Thymus (tissue), 11 donors: Measurements from ENCODE around the gene SEC14L3. TPM values are rescaled to one million over a fixed set of nuclear protein-coding genes. Genes with fewer than 3 reads are reported as not detected.

Source experiments
- DNase-seq, 9 donors: peaks; one replicate each; pipeline ENCODE4 v3.0.0-alpha.2; 2013; ENCODE audit warnings: low spot score in 9 of 9, low read depth in 6 of 9, missing footprints in 1 of 9
- H3K27ac ChIP-seq, 2 donors: one replicate each; pipeline ENCODE4 v1.5.1; 2013; ENCODE audit warnings: control low read depth in 1 of 2, low read depth in 1 of 2, low read length in 1 of 2, mild to moderate bottlenecking in 1 of 2, moderate library complexity in 1 of 2
- H3K27me3 ChIP-seq, 2 donors: one replicate each; pipeline ENCODE4 v1.5.1; 2013; ENCODE audit warnings: low read length in 1 of 2; ENCODE audit not compliant: control insufficient read depth in 2 of 2, insufficient read depth in 1 of 2
- H3K36me3 ChIP-seq, 2 donors: one replicate each; pipeline ENCODE4 v1.5.1; 2013; ENCODE audit warnings: low read length in 1 of 2, mild to moderate bottlenecking in 1 of 2, moderate library complexity in 1 of 2; ENCODE audit not compliant: control insufficient read depth in 2 of 2, insufficient read depth in 2 of 2
- H3K4me1 ChIP-seq, 2 donors: one replicate each; pipeline ENCODE4 v1.5.1; 2013; ENCODE audit warnings: low read length in 2 of 2; ENCODE audit not compliant: control insufficient read depth in 2 of 2, insufficient read depth in 2 of 2
- H3K4me3 ChIP-seq, 2 donors: one replicate each; pipeline ENCODE4 v1.5.1; 2013; ENCODE audit warnings: low read length in 2 of 2, control low read depth in 1 of 2, mild to moderate bottlenecking in 1 of 2
- H3K9me3 ChIP-seq, 2 donors: one replicate each; pipeline ENCODE4 v1.5.1; 2013; ENCODE audit warnings: low read length in 1 of 2, mild to moderate bottlenecking in 1 of 2; ENCODE audit not compliant: control insufficient read depth in 2 of 2, insufficient read depth in 1 of 2
- WGBS: extraction: QIAGEN DNeasy Blood & Tissue Kit; methylation state at CpG from one replicate; pipeline ENCODE4 v1.1.7; 2013; 5-methylcytosine and 5-hydroxymethylcytosine counted together
- polyA plus RNA-seq: library from polyadenylated mRNA; stranded (reverse); fragments of 200-250 nt; gene quantifications from one replicate; pipeline ENCODE4 v1.2.3, GENCODE V29; 2013
- total RNA-seq: library from RNA; stranded (reverse); fragments of 120-200 nt; gene quantifications from one replicate; pipeline ENCODE4 v1.2.4, GENCODE V29; 2013
- donor health status: healthy.

SEC14L3 gene
- total and polyA plus RNA-seq, 2 donors = 0.05 to 0.07 TPM

- WGBS = 90% methylated on average over 2 of the region's 2 CpGs
- H3K4me3 ChIP-seq = no peak overlapping the region
- H3K27ac ChIP-seq = no peak overlapping the region
- H3K9me3 ChIP-seq = peaks cover 0 to 16% of the 10 kb centered on the region in 2 donors
- DNase-seq = no peak
- no peaks in the 10 kb centered on the region for H3K27me3 ChIP-seq
- H3K4me1 ChIP-seq = peaks cover 0 to 5% of the 10 kb centered on the region in 2 donors
- H3K36me3 ChIP-seq = peaks cover 0 to 5% of the 10 kb centered on the region in 2 donors
Measured at GRCh38 chr22:30432520-30432919, 39.3 kb downstream of the SEC14L3 start.

- peaks cover 0 to 16% of the 10 kb centered on the region in 2 donors for H3K9me3 ChIP-seq
- no peak for DNase-seq
- peaks cover 0 to 5% of the 10 kb centered on the region in 2 donors for H3K4me1 ChIP-seq
- H3K4me3 ChIP-seq = no peak overlapping the region
- H3K27ac ChIP-seq = no peak overlapping the region
- peaks cover 0 to 5% of the 10 kb centered on the region in 2 donors for H3K36me3 ChIP-seq
- H3K27me3 ChIP-seq = no peaks in the 10 kb centered on the region
- WGBS = 96% methylated on average over 4 of the region's 4 CpGs
Measured at GRCh38 chr22:30432096-30432495, 39.7 kb downstream of the SEC14L3 start.

- Histone ChIP-seq H3K27ac (no peak overlapping the region), H3K9me3 (peaks cover 0 to 9% of the 10 kb centered on the region in 2 donors), H3K4me3 (no peak overlapping the region), H3K36me3 (peaks cover 0 to 5% of the 10 kb centered on the region in 2 donors), H3K27me3 (no peaks in the 10 kb centered on the region), H3K4me1 (peaks cover 0 to 15% of the 10 kb centered on the region in 2 donors)
- 97% methylated on average over 4 of the region's 4 CpGs for WGBS
- no peak for DNase-seq
Measured at GRCh38 chr22:30430933-30431332, 40.9 kb downstream of the SEC14L3 start.

GRCh38 chr22:30429887-30430286 is 41.9 kb downstream of the SEC14L3 start:
- Histone ChIP-seq H3K4me3 (no peak overlapping the region), H3K9me3 (peaks cover 0 to 1% of the 10 kb centered on the region in 2 donors), H3K36me3 (peaks cover 0 to 5% of the 10 kb centered on the region in 2 donors), H3K4me1 (peaks cover 6 to 20% of the 10 kb centered on the region in 2 donors), H3K27ac (no peak overlapping the region), H3K27me3 (no peaks in the 10 kb centered on the region)
- no peak for DNase-seq
- 84% methylated on average over 4 of the region's 4 CpGs for WGBS

- H3K27ac ChIP-seq = no peak overlapping the region
- H3K4me1 ChIP-seq = peaks cover 14 to 34% of the 10 kb centered on the region in 2 donors
- H3K36me3 ChIP-seq = peaks cover 0 to 5% of the 10 kb centered on the region in 2 donors
- no peak for DNase-seq
- WGBS = 100% methylated on average over 1 of the region's 1 CpG
- H3K4me3 ChIP-seq = no peak overlapping the region
- no peaks in the 10 kb centered on the region for H3K27me3 ChIP-seq
- peaks cover 0 to 1% of the 10 kb centered on the region in 2 donors for H3K9me3 ChIP-seq
Measured at GRCh38 chr22:30427871-30428270, 43.9 kb downstream of the SEC14L3 start.

GRCh38 chr22:30426388-30427353 is 45.1 kb downstream of the SEC14L3 start:
- Histone ChIP-seq H3K4me3 (peak overlapping the region; percentile 62 to 63), H3K27me3 (no peaks in the 10 kb centered on the region), H3K9me3 (peaks cover 0 to 1% of the 10 kb centered on the region in 2 donors), H3K4me1 (peaks cover 14 to 43% of the 10 kb centered on the region in 2 donors), H3K27ac (no peak overlapping the region), H3K36me3 (peaks cover 0 to 5% of the 10 kb centered on the region in 2 donors)
- 75% methylated on average over 29 of the region's 29 CpGs for WGBS
- peak in 7 of 9 donors; percentile 63 to 88 (median 73) for DNase-seq

- no peaks in the 10 kb centered on the region for H3K27me3 ChIP-seq
- peak within 1 kb of the TSS; percentile 63 to 68 for H3K4me3 ChIP-seq
- H3K9me3 ChIP-seq = peaks cover 0 to 1% of the 10 kb centered on the region in 2 donors
- peak within 1 kb of the TSS; percentile 37 to 93 for H3K27ac ChIP-seq
- peaks cover 14 to 43% of the 10 kb centered on the region in 2 donors for H3K4me1 ChIP-seq
- peak in 4 of 9 donors; percentile 35 to 69 (median 46) for DNase-seq
- WGBS = 6% methylated on average over 61 of the region's 61 CpGs
- H3K36me3 ChIP-seq = peaks cover 0 to 5% of the 10 kb centered on the region in 2 donors
Measured at GRCh38 chr22:30425616-30426387, 46.0 kb downstream of the SEC14L3 start, which contains the start of gene MTFP1. Gene MTFP1 (plus strand): TSS chr22:30425768. CDS start chr22:30425880, 112 bp downstream.

GRCh38 chr22:30425327-30425615 is 46.5 kb downstream of the SEC14L3 start:
- 27% methylated on average over 9 of the region's 9 CpGs for WGBS
- Histone ChIP-seq H3K9me3 (peaks cover 0 to 1% of the 10 kb centered on the region in 2 donors), H3K36me3 (peaks cover 2 to 7% of the 10 kb centered on the region in 2 donors), H3K27me3 (no peaks in the 10 kb centered on the region), H3K4me3 (peak overlapping the region; percentile 62 to 63), H3K4me1 (peaks cover 14 to 43% of the 10 kb centered on the region in 2 donors), H3K27ac (no peak overlapping the region)
- DNase-seq = no peak
